Activated CD8-positive, alpha-beta memory T cell treated with anti-CD3 and anti-CD28 coated beads, Interleukin-2, amount 50 U/mL, for 4 hours (primary cell): ENCODE results near the gene SOX2.
"Not testable (repeated sequence)": the region's sequence is repeated elsewhere in the genome, so short reads cannot be mapped to it uniquely, and the experiment has no call there.

Experiments used
- DNase-seq: peaks from one replicate; pipeline ENCODE4 v3.0.0-alpha.2; 2020

Gene SOX2

GRCh38 chr3:181764033-181764432 is 52.3 kb downstream of the SOX2 start:
- not testable (repeated sequence) for DNase-seq
